T-helper 17 cell (primary cell): ENCODE data around the gene ZFHX3. TPM values are rescaled to one million over a fixed set of nuclear protein-coding genes. Genes with fewer than 3 reads are reported as not detected.

ENCODE experiments used
- ATAC-seq: fragments of 150-1000 bp; cut with Tn5 transposase; 2 replicates; pipeline ENCODE4 v1.10.0; 2021; ENCODE audit warnings: mild to moderate bottlenecking, moderate library complexity
- DNase-seq, 3 donors: peaks; one replicate each; pipeline versions ENCODE4 v3.0.0 to v3.0.0-alpha.2; 2020 to 2021
- H3K9me3 ChIP-seq: one replicate; pipeline ENCODE4 v1.7.0; 2013; ENCODE audit warnings: low read length, mild to moderate bottlenecking; ENCODE audit not compliant: control insufficient read depth, poor library complexity, severe bottlenecking
- H3K27ac Mint-ChIP-seq: one replicate; pipeline ENCODE4 v1.8.0; 2022; ENCODE audit warnings: mild to moderate bottlenecking, moderate library complexity, mixed read lengths
- H3K27me3 Mint-ChIP-seq: one replicate; pipeline ENCODE4 v1.8.0; 2022; ENCODE audit warnings: mixed read lengths
- H3K36me3 Mint-ChIP-seq: one replicate; pipeline ENCODE4 v1.8.0; 2022; ENCODE audit warnings: low read depth, mixed read lengths
- H3K4me1 Mint-ChIP-seq: one replicate; pipeline ENCODE4 v1.8.0; 2022; ENCODE audit warnings: mild to moderate bottlenecking, mixed read lengths
- H3K4me3 Mint-ChIP-seq: one replicate; pipeline ENCODE4 v1.8.0; 2022; ENCODE audit warnings: mild to moderate bottlenecking, moderate library complexity, mixed read lengths
- total RNA-seq, 4 donors: library from RNA in 2 of 4; stranded (reverse) in 2 of 4; gene quantifications; one replicate each; pipeline ENCODE4 v1.2.3 and lab custom pipeline; 2022 to 2026

Gene ZFHX3, protein sequence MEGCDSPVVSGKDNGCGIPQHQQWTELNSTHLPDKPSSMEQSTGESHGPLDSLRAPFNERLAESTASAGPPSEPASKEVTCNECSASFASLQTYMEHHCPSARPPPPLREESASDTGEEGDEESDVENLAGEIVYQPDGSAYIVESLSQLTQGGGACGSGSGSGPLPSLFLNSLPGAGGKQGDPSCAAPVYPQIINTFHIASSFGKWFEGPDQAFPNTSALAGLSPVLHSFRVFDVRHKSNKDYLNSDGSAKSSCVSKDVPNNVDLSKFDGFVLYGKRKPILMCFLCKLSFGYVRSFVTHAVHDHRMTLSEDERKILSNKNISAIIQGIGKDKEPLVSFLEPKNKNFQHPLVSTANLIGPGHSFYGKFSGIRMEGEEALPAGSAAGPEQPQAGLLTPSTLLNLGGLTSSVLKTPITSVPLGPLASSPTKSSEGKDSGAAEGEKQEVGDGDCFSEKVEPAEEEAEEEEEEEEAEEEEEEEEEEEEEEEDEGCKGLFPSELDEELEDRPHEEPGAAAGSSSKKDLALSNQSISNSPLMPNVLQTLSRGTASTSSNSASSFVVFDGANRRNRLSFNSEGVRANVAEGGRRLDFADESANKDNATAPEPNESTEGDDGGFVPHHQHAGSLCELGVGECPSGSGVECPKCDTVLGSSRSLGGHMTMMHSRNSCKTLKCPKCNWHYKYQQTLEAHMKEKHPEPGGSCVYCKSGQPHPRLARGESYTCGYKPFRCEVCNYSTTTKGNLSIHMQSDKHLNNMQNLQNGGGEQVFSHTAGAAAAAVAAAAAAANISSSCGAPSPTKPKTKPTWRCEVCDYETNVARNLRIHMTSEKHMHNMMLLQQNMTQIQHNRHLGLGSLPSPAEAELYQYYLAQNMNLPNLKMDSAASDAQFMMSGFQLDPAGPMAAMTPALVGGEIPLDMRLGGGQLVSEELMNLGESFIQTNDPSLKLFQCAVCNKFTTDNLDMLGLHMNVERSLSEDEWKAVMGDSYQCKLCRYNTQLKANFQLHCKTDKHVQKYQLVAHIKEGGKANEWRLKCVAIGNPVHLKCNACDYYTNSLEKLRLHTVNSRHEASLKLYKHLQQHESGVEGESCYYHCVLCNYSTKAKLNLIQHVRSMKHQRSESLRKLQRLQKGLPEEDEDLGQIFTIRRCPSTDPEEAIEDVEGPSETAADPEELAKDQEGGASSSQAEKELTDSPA (N-terminal part only)
- total RNA-seq: 1 to 10 TPM in 1 of 2 donors, under 1 TPM in 1; 0.94 to 2.2 TPM
- total RNA-seq (lab: John Stamatoyannopoulos, UW): 0.70 to 1.1 reads per million in 2 donors

DNA sequence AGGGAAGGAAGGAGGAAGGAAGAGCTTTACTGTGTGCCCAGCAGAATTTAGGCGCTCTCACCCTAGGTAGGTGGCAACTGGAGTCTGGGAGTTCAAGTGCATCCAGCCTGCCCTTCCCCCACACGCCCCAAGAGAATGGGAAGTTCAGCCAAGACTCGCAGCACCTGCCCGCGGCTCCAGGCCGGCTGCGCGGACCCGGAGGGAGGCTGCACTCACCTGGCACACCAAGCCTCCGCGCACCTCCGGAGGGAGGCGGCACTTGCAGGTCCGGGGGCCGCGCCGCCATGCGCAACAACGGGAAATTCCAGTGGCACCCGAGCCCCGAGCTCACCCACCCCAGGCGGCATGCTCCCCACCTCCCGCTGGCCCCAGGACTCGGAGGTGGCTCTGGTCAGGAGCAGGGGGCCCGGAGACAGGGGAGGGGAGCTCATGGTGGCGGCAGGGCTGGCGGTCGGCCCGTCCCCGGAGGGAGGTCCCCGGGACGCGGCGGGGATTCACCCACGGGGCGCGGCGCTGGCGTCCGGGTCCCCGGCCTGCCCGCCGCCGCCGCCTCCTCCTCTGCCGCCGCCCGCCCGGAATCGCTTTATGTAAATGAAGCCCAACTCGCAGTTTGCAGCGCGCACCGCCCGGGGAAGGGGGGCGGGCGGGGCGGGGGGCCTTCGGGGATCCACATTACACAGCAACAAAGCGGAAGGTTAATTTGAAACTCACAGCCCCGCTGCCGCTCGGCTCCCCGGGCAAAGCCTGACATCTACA lies at the start of gene ZFHX3:
ZFHX3 (minus strand) TSS at position 593 of the 756 bp plus-strand sequence. CDS start 87,983 bp downstream, outside the sequence.
- H3K4me1 Mint-ChIP-seq: peaks cover 6% of the 10 kb centered on the region
- H3K4me3 Mint-ChIP-seq: peak within 1 kb of the TSS; percentile 80
- ATAC-seq: peak; percentile 85

DNA sequence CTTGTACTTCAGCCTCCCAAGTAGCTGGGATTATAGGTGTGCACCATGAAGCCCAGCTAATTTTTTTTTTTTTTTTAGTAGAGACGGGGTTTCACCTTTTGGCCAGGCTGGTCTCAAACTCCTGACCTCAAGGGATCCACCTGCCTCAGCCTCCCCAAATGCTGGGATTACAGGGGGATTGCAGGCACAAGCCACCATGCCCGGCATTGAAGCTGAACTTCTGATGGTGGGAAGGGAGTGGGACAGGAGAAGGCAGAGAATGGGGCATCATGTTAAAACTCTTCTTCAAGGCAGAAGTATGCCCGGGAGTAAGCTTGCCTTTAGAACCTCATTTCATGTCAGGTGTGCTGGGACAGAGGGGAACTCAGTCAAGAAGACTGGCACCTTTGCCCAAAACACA lies 48.6 kb upstream of the ZFHX3 start:
- Mint-ChIP-seq H3K4me1 (peaks cover 2% of the 10 kb centered on the region), H3K36me3 (no peaks in the 10 kb centered on the region), H3K4me3 (no peak overlapping the region), H3K27me3 (peaks cover 4% of the 10 kb centered on the region), H3K27ac (no peak overlapping the region)
- no peak for ATAC-seq
- H3K9me3 ChIP-seq: no peaks in the 10 kb centered on the region
- no peak for DNase-seq

More for the DNA sequence above, at the start of gene ZFHX3:
- no peak for DNase-seq
- no peaks in the 10 kb centered on the region for H3K9me3 ChIP-seq
- Mint-ChIP-seq H3K27ac (no peak within 1 kb of the TSS), H3K36me3 (no peaks in the 10 kb centered on the region), H3K27me3 (peaks cover 50% of the 10 kb centered on the region)

DNA sequence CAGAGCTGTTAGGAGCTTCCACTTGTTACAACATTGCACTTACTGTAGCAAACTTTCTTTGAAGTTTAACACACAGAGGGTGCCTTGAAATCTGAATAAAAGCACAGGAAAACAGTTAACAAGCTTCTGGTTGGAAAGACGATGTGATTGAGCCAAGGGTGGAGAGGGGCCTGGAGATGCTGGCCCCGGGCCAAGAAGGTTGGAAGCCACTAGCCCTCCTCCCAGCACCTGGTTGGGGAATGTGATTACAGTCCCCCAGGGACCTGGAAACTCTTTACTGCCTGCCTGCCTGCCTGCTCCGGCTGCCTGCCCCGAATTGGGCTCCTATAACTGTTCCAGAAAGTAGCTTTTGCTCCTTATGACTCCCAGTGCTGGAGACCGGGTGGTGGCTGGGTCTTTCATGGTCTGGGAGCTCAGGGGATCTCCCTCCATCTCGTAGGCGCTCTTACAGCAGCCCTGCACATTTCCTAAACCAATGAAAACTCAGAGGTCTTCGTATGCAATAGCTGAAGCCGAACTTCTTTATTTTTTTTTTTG lies 48.0 kb upstream of the ZFHX3 start:
- DNase-seq: no peak
- no peak for ATAC-seq
- H3K27me3 Mint-ChIP-seq: peaks cover 4% of the 10 kb centered on the region
- peaks cover 2% of the 10 kb centered on the region for H3K4me1 Mint-ChIP-seq
- no peaks in the 10 kb centered on the region for H3K9me3 ChIP-seq
- no peak overlapping the region for H3K4me3 Mint-ChIP-seq
- H3K36me3 Mint-ChIP-seq: no peaks in the 10 kb centered on the region
- H3K27ac Mint-ChIP-seq: no peak overlapping the region

DNA sequence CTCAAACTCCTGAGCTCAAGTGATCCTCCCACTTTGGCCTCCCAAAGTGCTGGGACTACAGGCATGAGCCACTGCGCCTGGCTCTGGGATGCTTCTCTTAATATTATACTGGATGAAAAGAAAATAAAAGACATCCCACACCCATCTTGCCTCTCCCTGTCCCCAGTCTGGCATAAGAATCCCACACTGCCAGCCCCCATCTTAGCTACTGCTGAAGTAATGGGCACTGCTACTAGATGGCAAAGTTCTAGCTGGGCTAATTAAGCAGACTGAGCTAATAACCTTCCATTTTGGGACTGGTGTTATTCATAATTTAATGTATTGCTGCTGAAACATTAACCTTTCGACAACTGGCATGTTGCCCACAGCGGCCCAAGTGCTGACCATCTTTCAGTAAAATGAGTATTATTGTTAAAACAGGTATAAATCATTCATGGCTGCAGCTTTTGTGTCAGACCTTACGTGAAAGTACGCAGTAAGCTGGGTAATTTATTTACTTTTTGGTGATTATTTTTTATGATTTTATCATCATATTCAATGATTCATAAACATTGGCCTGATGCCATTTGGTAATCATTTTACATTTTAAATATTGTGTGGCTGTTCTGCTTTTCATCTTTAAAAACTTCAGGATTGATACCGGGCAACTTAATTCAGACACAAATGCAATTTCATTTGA lies 47.4 kb upstream of the ZFHX3 start:
- Mint-ChIP-seq H3K36me3 (no peaks in the 10 kb centered on the region), H3K4me1 (peaks cover 2% of the 10 kb centered on the region), H3K4me3 (no peak overlapping the region), H3K27me3 (peaks cover 4% of the 10 kb centered on the region), H3K27ac (no peak overlapping the region)
- ATAC-seq: no peak
- no peak for DNase-seq
- no peaks in the 10 kb centered on the region for H3K9me3 ChIP-seq

DNA sequence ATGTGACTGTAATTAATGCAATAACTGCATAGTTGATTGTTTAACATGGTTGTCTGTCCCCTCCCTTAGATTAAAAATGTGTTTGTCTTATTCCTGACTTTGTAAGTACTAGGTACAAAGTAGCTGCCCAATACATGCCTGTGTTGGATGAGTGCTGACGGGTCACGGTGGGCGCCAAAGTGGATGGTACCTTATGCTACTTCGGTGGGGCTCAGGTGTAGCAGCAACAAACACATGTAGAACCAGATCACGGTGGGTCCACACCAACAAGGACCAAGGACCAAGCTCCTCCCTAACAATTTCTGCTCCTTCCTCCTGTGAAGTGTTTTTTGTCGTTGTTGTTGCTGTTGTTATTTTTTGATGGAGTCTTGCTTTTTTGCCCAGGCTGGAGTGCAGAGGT lies 46.4 kb upstream of the ZFHX3 start:
- Mint-ChIP-seq H3K27me3 (peaks cover 4% of the 10 kb centered on the region), H3K4me3 (no peak overlapping the region), H3K27ac (no peak overlapping the region), H3K36me3 (no peaks in the 10 kb centered on the region), H3K4me1 (peaks cover 2% of the 10 kb centered on the region)
- no peak for ATAC-seq
- H3K9me3 ChIP-seq: no peaks in the 10 kb centered on the region
- DNase-seq: no peak

DNA sequence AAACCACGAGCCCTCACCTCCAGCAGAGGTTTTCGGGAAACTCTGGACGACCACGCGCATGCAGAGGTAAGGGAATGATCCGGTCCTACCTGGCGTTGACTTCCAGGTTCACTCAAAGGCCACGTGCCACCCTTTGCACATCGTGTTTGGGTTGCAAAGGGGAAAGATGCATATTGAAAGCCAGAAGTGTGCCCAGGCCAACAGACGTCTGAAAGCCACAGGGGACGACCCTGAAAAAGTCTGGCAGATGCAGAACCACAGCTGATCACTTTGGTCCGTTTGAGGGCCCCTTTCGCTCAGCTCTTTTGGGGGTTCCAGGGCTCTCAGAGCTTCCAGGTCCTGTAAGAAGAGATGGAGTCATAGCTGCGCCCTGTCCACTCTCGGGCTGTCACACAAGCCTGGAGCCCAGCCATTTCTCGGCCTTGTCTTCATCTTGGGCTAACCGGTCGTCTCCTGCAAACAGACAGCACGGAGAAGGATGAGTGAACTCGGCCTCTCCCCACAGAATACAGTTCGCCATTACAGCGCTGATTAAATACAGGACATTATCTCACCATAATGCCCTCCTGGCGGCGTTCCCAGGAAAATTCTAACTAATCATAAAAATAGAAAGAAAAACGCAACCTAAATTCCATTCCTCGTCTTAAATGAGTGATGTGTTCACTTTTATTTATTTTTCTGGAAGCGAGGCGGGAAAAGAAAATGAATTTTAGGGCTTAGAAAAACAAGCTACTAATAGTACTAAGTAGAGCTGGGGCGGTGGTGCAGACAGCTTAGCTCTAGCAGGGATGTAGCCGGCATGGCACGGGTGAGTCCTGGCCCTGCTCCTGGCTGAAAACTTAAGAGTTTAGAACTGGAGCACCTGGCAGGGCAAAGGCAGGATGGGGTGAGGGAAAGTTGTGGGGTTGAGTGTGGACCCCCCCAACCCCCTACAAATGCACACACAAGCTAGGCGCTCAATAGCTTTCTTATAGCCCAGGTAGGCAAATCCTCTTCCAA lies 45.5 kb upstream of the ZFHX3 start:
- Mint-ChIP-seq H3K27me3 (no peaks in the 10 kb centered on the region), H3K4me1 (peaks cover 2% of the 10 kb centered on the region), H3K36me3 (no peaks in the 10 kb centered on the region), H3K27ac (no peak overlapping the region), H3K4me3 (no peak overlapping the region)
- ATAC-seq: no peak
- no peaks in the 10 kb centered on the region for H3K9me3 ChIP-seq
- DNase-seq: no peak

DNA sequence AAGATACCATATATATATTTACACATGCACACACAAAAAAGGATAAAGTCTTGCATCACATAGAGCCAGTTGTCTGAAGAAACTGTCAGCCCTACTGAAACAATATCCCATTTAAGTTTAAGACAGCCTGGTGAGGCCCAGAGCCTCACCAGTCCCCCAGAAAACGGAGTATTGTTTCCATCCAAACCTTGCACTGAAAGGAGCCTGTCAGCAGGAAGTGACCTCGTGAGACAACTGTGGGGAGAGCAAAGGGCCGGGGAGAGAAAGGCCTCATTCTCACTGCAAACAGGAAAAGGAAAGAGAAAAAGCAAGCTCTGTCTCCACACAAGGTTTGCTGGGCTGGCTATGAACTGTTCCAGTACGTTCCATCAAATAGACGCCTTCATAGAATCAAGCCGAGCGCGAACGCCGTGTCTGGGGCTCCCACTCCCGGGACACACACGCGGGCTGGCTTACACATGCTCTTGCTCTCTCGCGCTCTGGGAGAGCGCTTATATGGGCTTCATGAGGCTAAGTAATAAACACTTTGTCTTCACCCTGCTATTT lies 44.4 kb upstream of the ZFHX3 start:
- H3K27ac Mint-ChIP-seq: no peak overlapping the region
- DNase-seq: no peak
- H3K9me3 ChIP-seq: no peaks in the 10 kb centered on the region
- no peak overlapping the region for H3K4me3 Mint-ChIP-seq
- H3K36me3 Mint-ChIP-seq: no peaks in the 10 kb centered on the region
- peaks cover 2% of the 10 kb centered on the region for H3K4me1 Mint-ChIP-seq
- H3K27me3 Mint-ChIP-seq: no peaks in the 10 kb centered on the region
- no peak for ATAC-seq

DNA sequence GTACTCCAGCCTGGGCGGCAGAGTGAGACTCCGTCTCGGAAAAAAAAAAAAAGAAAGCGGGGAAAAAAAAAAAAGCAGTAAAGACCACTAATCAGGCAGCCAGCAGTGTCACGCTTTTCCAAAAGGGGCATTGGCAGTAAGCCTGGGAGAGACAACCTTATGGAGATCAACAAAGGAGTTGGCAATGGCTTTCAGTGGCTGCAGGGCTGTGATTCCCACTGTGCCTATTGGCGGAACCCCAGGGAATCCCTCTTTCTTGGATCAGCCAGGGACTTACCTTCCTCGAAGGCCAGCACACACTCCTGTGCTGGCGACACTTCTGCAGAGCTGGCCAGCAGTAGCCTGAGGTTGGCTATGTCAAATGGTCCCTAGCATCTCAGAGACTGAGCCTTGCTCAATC lies 43.2 kb upstream of the ZFHX3 start:
- H3K4me1 Mint-ChIP-seq: peaks cover 2% of the 10 kb centered on the region

DNA sequence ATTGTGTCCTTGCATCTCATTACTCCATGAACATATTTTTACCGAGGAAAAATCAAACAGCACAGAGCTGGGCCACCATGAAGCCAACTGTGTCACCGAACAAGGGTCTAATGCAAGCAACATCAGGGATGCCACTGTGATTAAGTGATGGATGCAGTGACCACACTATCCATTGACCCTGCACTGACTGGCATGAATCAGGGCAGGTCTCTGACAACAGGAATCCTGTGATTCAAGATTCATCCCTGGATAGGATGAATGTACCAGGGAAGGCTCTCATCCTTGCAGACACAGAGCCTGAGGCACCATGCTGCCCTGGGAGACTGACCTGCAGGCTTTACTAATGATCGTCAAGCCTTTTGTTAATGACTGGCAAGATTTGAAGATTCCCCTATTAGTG lies 41.5 kb upstream of the ZFHX3 start:
- peaks cover 2% of the 10 kb centered on the region for H3K4me1 Mint-ChIP-seq

More for the DNA sequence above, 43.2 kb upstream of the ZFHX3 start:
- ATAC-seq (no peak), DNase-seq (no peak)
- no peak overlapping the region for H3K4me3 Mint-ChIP-seq
- H3K27me3 Mint-ChIP-seq: peaks cover 6% of the 10 kb centered on the region
- no peak overlapping the region for H3K27ac Mint-ChIP-seq
- no peaks in the 10 kb centered on the region for H3K36me3 Mint-ChIP-seq
- no peaks in the 10 kb centered on the region for H3K9me3 ChIP-seq

DNA sequence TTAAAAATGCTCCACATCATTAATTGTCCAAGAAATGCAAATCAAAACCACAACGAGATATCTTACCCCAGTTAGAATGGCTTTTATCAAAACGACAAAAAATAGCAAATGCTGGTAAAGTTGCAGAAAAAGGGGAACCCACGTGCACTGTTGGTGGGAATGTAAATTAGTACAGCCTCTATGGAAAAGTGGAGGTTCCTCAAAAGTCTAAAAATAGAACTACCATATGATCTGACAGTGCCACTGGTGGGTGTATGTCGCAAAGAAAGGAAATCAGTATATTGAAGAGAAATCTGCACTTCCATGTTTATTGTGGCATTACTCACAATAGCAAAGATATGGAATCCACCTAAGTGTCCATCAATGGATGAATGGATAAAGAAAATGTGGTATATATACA lies 38.2 kb upstream of the ZFHX3 start:
- H3K4me1 Mint-ChIP-seq: no peaks in the 10 kb centered on the region
- H3K36me3 Mint-ChIP-seq: no peaks in the 10 kb centered on the region
- DNase-seq: no peak
- no peak for ATAC-seq
- no peak overlapping the region for H3K4me3 Mint-ChIP-seq
- H3K27ac Mint-ChIP-seq: no peak overlapping the region
- no peaks in the 10 kb centered on the region for H3K9me3 ChIP-seq
- H3K27me3 Mint-ChIP-seq: peaks cover 11% of the 10 kb centered on the region

More for the DNA sequence above, 41.5 kb upstream of the ZFHX3 start:
- Mint-ChIP-seq H3K27ac (no peak overlapping the region), H3K27me3 (peaks cover 7% of the 10 kb centered on the region), H3K4me3 (no peak overlapping the region), H3K36me3 (no peaks in the 10 kb centered on the region)
- ATAC-seq (no peak), DNase-seq (no peak)
- H3K9me3 ChIP-seq: no peaks in the 10 kb centered on the region

DNA sequence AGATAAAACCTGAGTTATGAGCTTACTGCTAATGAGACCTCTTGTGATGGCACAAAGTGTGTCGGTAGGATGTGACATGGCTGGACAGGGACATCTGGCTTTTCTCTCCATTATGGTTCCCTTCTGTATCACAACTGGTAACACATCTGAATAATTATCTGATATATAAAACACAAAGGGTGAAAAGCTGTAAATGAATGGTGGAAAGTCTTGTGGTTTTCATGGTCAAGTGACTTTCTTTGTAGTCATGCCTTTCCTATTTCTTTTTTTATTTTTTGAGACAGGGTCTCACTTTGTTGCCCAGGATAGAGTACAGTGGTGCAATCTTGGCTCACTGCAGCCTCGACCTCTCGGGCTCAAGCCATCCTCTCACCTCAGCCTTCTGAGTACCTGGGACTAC lies 35.3 kb upstream of the ZFHX3 start:
- no peaks in the 10 kb centered on the region for H3K9me3 ChIP-seq
- DNase-seq (no peak), ATAC-seq (no peak)
- Mint-ChIP-seq H3K27ac (no peak overlapping the region), H3K36me3 (peaks cover 2% of the 10 kb centered on the region), H3K27me3 (peaks cover 17% of the 10 kb centered on the region), H3K4me3 (no peak overlapping the region), H3K4me1 (no peaks in the 10 kb centered on the region)
